AG04449 (cell line): ENCODE results near the gene C1QL3.
A peak's percentile ranks its signal among the peaks of the same experiment; 100 is the strongest.

Source experiments
- CTCF ChIA-PET: fragments of 350-600 bp; formaldehyde crosslinking; extraction: SDS; loops from one replicate; lab custom pipeline; 2021; ENCODE audit warnings: antibody characterized with exemption; lab: Yijun Ruan, JAX
- POLR2A ChIA-PET: fragments of 400-600, 350-600 bp; formaldehyde crosslinking; extraction: SDS; loops from one replicate; lab custom pipeline; 2020; ENCODE audit warnings: antibody characterized with exemption, inconsistent platforms; lab: Yijun Ruan, JAX
- DNase-seq: peaks from one replicate; pipeline ENCODE4 v3.0.0-alpha.2; 2010; ENCODE audit warnings: low read depth, low spot score
- H3K4me3 ChIP-seq: 2 replicates; pipeline ENCODE4 v1.5.1; 2011; ENCODE audit warnings: low read depth, mild to moderate bottlenecking, control low read depth, low read length
- TF ChIP-seq, protein P1 (sequence below): IDR thresholded peaks from one replicate; pipeline ENCODE4 v1.5.1; 2011; ENCODE audit warnings: mild to moderate bottlenecking, moderate library complexity, low read length, control low read depth, inconsistent platforms; ENCODE audit not compliant: insufficient read depth; ENCODE audit errors: missing control alignments

Gene C1QL3

DNA sequence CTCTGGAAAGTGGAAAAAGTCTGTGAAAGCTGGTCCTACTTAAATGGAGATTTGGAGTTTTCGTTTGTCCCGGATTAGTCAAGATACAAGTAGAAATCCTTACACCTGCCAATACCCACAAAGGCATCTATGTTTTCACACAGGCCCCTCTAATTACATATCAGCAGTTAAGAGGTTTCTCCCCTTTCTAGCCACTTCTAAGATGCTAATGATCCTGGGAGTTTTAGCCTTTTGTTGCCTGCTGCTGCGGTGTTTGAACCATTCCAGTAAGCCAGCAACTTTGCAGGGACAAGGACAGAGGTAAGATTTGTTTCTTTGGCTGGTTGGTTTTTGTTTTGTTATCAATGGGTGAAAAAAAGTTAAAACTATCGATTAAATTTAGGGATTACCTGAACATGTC, 5.8 kb upstream of the C1QL3 start:
- no peak overlapping the region for H3K4me3 ChIP-seq
- CTCF ChIA-PET, result no interaction called here
- TF ChIP-seq, protein P1, sequence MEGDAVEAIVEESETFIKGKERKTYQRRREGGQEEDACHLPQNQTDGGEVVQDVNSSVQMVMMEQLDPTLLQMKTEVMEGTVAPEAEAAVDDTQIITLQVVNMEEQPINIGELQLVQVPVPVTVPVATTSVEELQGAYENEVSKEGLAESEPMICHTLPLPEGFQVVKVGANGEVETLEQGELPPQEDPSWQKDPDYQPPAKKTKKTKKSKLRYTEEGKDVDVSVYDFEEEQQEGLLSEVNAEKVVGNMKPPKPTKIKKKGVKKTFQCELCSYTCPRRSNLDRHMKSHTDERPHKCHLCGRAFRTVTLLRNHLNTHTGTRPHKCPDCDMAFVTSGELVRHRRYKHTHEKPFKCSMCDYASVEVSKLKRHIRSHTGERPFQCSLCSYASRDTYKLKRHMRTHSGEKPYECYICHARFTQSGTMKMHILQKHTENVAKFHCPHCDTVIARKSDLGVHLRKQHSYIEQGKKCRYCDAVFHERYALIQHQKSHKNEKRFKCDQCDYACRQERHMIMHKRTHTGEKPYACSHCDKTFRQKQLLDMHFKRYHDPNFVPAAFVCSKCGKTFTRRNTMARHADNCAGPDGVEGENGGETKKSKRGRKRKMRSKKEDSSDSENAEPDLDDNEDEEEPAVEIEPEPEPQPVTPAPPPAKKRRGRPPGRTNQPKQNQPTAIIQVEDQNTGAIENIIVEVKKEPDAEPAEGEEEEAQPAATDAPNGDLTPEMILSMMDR, result no peak
- POLR2A ChIA-PET, result no interaction called here
- DNase-seq, result no peak

DNA sequence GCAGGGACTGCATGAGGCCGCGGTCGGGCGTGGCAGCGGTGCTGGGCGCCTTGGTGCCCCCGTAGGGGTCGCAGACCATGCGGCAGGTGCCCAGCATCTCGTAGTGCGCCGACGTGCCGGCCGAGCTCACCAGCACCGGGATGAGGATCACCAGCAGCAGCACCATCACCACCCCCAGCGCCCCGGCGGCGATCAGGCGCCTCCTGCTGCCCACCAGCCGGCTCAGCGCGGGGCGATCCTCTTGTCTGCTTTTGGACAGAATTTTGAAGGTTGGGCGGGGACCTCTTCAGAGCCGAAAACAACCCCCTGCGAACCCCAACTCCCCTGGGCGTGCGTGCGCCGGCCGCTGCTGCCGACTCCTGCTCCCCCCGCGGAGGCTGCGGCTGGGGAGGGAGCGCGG, 779 bp downstream of the C1QL3 start:
- ChIA-PET POLR2A (no interaction called here), CTCF (no interaction called here)
- H3K4me3 ChIP-seq, result peak overlapping the region; percentile 49
- TF ChIP-seq, protein P1, result peak; percentile 55
- no peak for DNase-seq

DNA sequence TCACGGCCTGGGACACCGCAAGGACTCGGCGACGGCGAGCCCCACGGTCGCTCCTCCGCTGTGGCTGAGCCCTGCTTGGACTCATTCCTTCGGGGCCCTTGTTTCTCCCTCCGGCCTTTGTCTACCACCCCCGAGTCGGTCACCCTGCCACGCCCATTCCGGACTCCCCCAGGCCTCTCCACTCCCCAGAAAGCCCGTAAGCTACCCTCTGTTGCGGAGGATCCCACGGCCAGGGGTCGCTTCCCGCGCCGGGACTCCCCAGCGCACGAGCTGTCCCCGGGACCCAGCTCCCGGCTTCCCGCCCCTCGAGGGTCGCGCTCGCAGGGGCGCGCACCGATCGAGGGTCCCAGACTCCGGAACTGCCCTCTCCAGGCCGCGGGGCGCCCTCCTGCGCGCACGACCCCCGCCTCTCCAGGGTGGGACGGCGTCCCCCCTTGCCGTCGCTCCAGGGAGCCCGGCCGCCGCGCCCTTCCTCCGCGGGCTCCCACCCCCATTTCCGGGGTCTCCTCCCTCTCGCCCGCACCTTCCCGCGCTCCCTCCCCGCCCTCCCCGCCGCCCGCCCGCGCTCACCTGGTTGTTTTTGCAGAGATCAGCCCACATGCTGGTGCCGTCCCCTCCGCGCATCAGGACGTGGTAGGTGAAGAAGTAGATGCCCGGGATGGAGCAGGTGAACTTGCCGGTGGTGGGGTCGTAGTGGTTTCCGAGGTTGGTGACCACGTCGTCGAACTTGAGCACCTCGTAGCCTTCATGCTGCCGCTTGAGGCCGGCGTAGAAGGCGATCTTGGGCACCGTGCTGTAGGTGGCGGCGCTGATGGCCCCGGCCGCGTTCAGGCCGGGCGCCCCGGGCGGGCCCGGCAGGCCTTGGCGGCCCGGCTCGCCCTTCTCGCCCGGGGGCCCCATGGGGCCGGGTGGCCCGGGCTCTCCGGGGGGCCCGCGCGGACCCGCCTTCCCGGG, 1.5 kb downstream of the C1QL3 start:
- CTCF ChIA-PET, result interaction anchor here (1.0 to 1.4 kb wide), 3 partner anchors 9 to 618 kb away, joined by 3 to 4 read pairs (median 3); no protein-coding TSS in a partner anchor
- no peak overlapping the region for H3K4me3 ChIP-seq
- DNase-seq, result no peak
- TF ChIP-seq, protein P1, result no peak
- POLR2A ChIA-PET, result no interaction called here

DNA sequence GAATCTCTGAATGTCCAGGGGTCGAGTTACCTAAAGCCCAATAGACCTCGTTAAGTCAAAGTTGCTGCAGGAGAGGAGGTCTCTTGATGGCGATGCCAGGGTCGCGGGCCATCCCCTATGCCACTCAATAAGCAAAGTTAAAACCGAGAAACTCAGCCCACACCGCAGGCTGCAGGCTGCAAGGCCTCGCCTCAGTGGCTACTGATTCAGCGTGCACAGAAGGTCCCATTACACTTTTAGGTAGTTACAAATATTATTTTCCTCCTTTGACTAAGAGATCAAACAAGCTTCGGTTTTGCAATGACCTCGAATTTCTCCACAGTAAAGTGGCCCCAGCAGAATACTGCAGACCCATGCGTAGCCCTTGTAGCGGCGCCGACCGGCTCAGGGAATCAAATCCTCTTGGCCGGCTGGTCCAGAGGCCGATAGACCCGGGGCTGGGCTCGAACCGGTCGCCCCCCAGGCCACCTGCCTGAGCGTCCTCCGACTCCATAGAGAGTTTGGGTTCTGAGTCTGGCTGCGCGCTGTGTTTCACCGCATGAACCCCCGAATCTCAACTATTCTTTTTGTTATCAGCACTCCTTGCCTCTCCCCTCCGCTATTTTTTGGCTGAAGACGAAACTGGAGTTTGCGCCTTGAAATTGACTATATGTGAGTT, 2.3 kb downstream of the C1QL3 start:
- POLR2A ChIA-PET, result interaction anchor here (0.6 kb wide), 1 partner anchor 684 kb away, joined by 3 read pairs; no protein-coding TSS in a partner anchor
- no peak overlapping the region for H3K4me3 ChIP-seq

DNA sequence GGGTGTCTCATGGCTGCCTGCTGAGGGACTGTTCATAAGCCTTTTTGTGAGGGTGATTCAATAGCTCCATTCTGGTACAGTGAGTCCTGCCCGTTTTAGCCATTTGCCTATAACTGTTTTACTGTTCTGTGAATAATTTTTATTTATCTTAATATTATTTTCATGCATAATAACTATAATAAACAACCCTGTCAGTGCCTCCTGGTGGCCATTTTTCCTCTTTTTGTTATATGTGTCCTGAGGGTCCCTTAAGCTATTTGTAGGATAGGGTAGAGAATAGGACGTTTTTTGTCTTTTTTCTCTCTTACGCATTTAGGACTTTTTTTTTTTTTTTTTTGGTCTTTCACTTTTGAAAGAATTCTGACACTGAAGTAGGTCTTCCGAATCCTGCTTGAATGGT, 2.9 kb downstream of the C1QL3 start:
- CTCF ChIA-PET, result interaction anchor here (1.2 to 1.4 kb wide), 3 partner anchors 9 to 617 kb away, joined by 3 to 5 read pairs (median 4); no protein-coding TSS in a partner anchor
- TF ChIP-seq, protein P1, result no peak
- POLR2A ChIA-PET, result interaction anchor here (0.6 kb wide), 1 partner anchor 684 kb away, joined by 3 read pairs; no protein-coding TSS in a partner anchor
- DNase-seq, result no peak
- no peak overlapping the region for H3K4me3 ChIP-seq

More for the DNA sequence above, 2.3 kb downstream of the C1QL3 start:
- TF ChIP-seq, protein P1, result no peak
- CTCF ChIA-PET, result interaction anchor here (1.0 to 1.4 kb wide), 4 partner anchors 8 to 617 kb away, joined by 3 to 5 read pairs (median 4); no protein-coding TSS in a partner anchor
- no peak for DNase-seq
